ENCODE measurements around the gene RNF103. TPM values are rescaled to one million over a fixed set of nuclear protein-coding genes. Genes with fewer than 3 reads are reported as not detected.

RNF103 gene
- total and polyA plus RNA-seq, 2 of the 13 experiments (the other 11 are each of a cell fraction or from before 2014, with no cell fraction given): 19.8 to 21.1 TPM

GRCh38 chr2:86562922-86563649 lies 60.6 kb downstream of the RNF103 start, which contains the start of gene CHMP3 (continued):
- TF ChIP-seq ZFYVE20 (CRISPR knock-in tag; IDR thresholded peaks at IDR 0.05; ENCODE audit: borderline replicate concordance, low read depth) (no peak), FOXC1 (CRISPR knock-in tag; IDR thresholded peaks at IDR 0.05; ENCODE audit: borderline replicate concordance) (no peak; the same call in 1 of the 2 replicates), GZF1 (CRISPR knock-in tag; IDR thresholded peaks at IDR 0.05) (no peak), ZFP36L2 (CRISPR knock-in tag; IDR thresholded peaks at IDR 0.05) (peak; percentile 32; the same call in 1 of the 2 replicates), PAWR (CRISPR knock-in tag; IDR thresholded peaks at IDR 0.05; ENCODE audit: borderline replicate concordance) (peak; percentile 98), GABPB1 (CRISPR knock-in tag; IDR thresholded peaks at IDR 0.05) (peak; percentile 96), GTF3A (CRISPR knock-in tag; conservative IDR thresholded peaks at IDR 0.05) (0 out of 2 replicates have a peak, but pooled peaks have one; percentile 79), ZBTB21 (CRISPR knock-in tag; IDR thresholded peaks at IDR 0.05) (peak; percentile 38; the same call in 1 of the 2 replicates), BCL6 (CRISPR knock-in tag; IDR thresholded peaks at IDR 0.05) (peak; percentile 18; the same call in 1 of the 2 replicates), HDAC2 (CRISPR knock-in tag; IDR thresholded peaks at IDR 0.05) (no peak), ZNF292 (CRISPR knock-in tag; IDR thresholded peaks at IDR 0.05; ENCODE audit: borderline replicate concordance, low read depth) (peak; percentile 62), ONECUT2 (CRISPR knock-in tag; IDR thresholded peaks at IDR 0.05) (no peak; the same call in 1 of the 2 replicates), ZSCAN25 (CRISPR knock-in tag; IDR thresholded peaks at IDR 0.05) (peak; percentile 58), ZNF264 (CRISPR knock-in tag; IDR thresholded peaks at IDR 0.05) (no peak; the same call in 1 of the 2 replicates), MTF1 (CRISPR knock-in tag; IDR thresholded peaks at IDR 0.05) (no peak), CEBPB (IDR thresholded peaks at IDR 0.05; ENCODE audit: borderline replicate concordance, low read depth, low read length) (no peak), ZNF572 (CRISPR knock-in tag; IDR thresholded peaks at IDR 0.05) (peak; percentile 49; the same call in 1 of the 2 replicates), MAF1 (CRISPR knock-in tag; IDR thresholded peaks at IDR 0.05; ENCODE audit: borderline replicate concordance) (0 out of 2 replicates have a peak, but pooled peaks have one; percentile 19), MXI1 (IDR thresholded peaks at IDR 0.05; ENCODE audit: borderline replicate concordance, low read depth, low read length) (peak; percentile 73; the same call in 1 of the 3 replicates), ARID2 (CRISPR knock-in tag; IDR thresholded peaks at IDR 0.05; ENCODE audit: borderline replicate concordance) (no peak)
- TF ChIP-seq, protein P1, sequence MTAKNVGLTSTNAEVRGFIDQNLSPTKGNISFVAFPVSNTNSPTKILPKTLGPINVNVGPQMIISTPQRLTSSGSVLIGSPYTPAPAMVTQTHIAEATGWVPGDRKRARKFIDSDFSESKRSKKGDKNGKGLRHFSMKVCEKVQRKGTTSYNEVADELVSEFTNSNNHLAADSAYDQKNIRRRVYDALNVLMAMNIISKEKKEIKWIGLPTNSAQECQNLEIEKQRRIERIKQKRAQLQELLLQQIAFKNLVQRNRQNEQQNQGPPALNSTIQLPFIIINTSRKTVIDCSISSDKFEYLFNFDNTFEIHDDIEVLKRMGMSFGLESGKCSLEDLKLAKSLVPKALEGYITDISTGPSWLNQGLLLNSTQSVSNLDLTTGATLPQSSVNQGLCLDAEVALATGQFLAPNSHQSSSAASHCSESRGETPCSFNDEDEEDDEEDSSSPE (CRISPR knock-in tag; IDR thresholded peaks at IDR 0.05): peak; percentile 66
- TF ChIP-seq, protein P2, sequence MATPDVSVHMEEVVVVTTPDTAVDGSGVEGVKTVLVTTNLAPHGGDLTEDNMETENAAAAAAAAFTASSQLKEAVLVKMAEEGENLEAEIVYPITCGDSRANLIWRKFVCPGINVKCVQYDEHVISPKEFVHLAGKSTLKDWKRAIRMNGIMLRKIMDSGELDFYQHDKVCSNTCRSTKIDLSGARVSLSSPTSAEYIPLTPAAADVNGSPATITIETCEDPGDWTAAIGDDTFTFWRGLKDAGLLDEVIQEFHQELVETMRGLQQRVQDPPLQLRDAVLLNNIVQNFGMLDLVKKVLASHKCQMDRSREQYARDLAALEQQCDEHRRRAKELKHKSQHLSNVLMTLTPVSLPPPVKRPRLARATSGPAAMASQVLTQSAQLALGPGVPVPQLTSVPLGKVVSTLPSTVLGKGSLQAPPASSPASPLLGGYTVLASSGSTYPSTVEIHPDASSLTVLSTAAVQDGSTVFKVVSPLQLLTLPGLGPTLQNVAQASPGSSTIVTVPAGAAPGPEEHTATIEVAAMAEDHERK (CRISPR knock-in tag; IDR thresholded peaks at IDR 0.05; ENCODE audit: low read depth): peak; percentile 62; the same call in 1 of the 2 replicates
- TF ChIP-seq, protein P3, sequence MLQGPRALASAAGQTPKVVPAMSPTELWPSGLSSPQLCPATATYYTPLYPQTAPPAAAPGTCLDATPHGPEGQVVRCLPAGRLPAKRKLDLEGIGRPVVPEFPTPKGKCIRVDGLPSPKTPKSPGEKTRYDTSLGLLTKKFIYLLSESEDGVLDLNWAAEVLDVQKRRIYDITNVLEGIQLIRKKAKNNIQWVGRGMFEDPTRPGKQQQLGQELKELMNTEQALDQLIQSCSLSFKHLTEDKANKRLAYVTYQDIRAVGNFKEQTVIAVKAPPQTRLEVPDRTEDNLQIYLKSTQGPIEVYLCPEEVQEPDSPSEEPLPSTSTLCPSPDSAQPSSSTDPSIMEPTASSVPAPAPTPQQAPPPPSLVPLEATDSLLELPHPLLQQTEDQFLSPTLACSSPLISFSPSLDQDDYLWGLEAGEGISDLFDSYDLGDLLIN (CRISPR knock-in tag; IDR thresholded peaks at IDR 0.05; ENCODE audit: borderline replicate concordance): no peak; the same call in 1 of the 2 replicates
- TF ChIP-seq, protein P4, sequence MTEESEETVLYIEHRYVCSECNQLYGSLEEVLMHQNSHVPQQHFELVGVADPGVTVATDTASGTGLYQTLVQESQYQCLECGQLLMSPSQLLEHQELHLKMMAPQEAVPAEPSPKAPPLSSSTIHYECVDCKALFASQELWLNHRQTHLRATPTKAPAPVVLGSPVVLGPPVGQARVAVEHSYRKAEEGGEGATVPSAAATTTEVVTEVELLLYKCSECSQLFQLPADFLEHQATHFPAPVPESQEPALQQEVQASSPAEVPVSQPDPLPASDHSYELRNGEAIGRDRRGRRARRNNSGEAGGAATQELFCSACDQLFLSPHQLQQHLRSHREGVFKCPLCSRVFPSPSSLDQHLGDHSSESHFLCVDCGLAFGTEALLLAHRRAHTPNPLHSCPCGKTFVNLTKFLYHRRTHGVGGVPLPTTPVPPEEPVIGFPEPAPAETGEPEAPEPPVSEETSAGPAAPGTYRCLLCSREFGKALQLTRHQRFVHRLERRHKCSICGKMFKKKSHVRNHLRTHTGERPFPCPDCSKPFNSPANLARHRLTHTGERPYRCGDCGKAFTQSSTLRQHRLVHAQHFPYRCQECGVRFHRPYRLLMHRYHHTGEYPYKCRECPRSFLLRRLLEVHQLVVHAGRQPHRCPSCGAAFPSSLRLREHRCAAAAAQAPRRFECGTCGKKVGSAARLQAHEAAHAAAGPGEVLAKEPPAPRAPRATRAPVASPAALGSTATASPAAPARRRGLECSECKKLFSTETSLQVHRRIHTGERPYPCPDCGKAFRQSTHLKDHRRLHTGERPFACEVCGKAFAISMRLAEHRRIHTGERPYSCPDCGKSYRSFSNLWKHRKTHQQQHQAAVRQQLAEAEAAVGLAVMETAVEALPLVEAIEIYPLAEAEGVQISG (CRISPR knock-in tag; IDR thresholded peaks at IDR 0.05): peak; percentile 66

All from HepG2 (cell line).